Spleen (tissue), 11 donors: ENCODE data around the gene SIGLEC15. TPM values are rescaled to one million over a fixed set of nuclear protein-coding genes. Genes with fewer than 3 reads are reported as not detected.

ENCODE experiments used
- polyA plus RNA-seq, 3 donors: library from polyadenylated mRNA; stranded (reverse); fragments of 200-250 nt; gene quantifications; one replicate each; pipeline ENCODE4 v1.2.1, GENCODE V29; 2013
- small RNA-seq, 4 donors: library from RNA; depleted of rRNA; stranded (forward); fragments of <200 nt; gene quantifications; one replicate each; pipeline ENCODE3, GENCODE V24; 2016
- total RNA-seq, 7 donors: library from RNA; depleted of rRNA in 3 of 7; stranded (reverse); fragments of >200 nt in 3 of 7; fragmentation: NEBNext Ultra II Directional in 4 of 7; extraction: Animal tissue kit (Norgen Biotek cat#: 25700) in 4 of 7; gene quantifications; one replicate each; pipeline versions ENCODE4 v1.1.0 to v1.2.1, GENCODE V29; 2016 to 2021
- donor health status: healthy with polysubstance abuse.
- donor health status: DM: no; HTN: no; CAD: no; lungs with moderate emphysema.
- donor health status: DM: no; HTN: no; CAD: no.
- donor health status: Bipolar disorder and iron deficiency.
- donor health status: healthy.
- donor health status: DM: no; HTN: no; CAD: no.
- donor health status: DM: yes; HTN: yes; CAD: no.

SIGLEC15 gene
- total and polyA plus RNA-seq, 10 donors: 0.28 to 3.5 (median 1.4) TPM

Small RNA genes within 50 kb of the gene (small RNA-seq; reads per million reads assigned to genes)
- gene AC087685.1: 0 reads per million in 4 donors

Other genes with a start within 250 kb of the SIGLEC15 start
- under 1 TPM in 5 of 7 donors, not detected in 2; 0.09 to 0.30 (median 0.20) TPM for gene SLC14A2, start 210.2 kb upstream of the SIGLEC15 start, total RNA-seq
- under 1 TPM; 0.04 to 0.08 (median 0.06) TPM for gene SLC14A2, start 210.2 kb upstream of the SIGLEC15 start, polyA plus RNA-seq
- gene SLC14A1, start 101.5 kb upstream of the SIGLEC15 start, total RNA-seq: 10 to 100 TPM in 5 of 7 donors, 1 to 10 TPM in 2; 6.0 to 26.0 (median 10.3) TPM
- gene SLC14A1, start 101.5 kb upstream of the SIGLEC15 start, polyA plus RNA-seq: 1 to 10 TPM; 3.4 to 8.2 (median 3.5) TPM
- 10 to 100 TPM; 38.3 to 67.9 (median 49.0) TPM for gene EPG5, start 141.7 kb downstream of the SIGLEC15 start, total RNA-seq
- 1 to 10 TPM; 4.6 to 6.5 (median 5.7) TPM for gene EPG5, start 141.7 kb downstream of the SIGLEC15 start, polyA plus RNA-seq
- gene PSTPIP2, start 246.6 kb downstream of the SIGLEC15 start, total RNA-seq: 100 to 1,000 TPM in 6 of 7 donors, 10 to 100 TPM in 1; 69.2 to 153 (median 132) TPM
- 10 to 100 TPM; 18.3 to 58.7 (median 24.1) TPM for gene PSTPIP2, start 246.6 kb downstream of the SIGLEC15 start, polyA plus RNA-seq